GM19240 (cell line): Measurements from ENCODE around the gene PLEKHF1.
"Not testable (repeated sequence)": the region's sequence is repeated elsewhere in the genome, so short reads cannot be mapped to it uniquely, and the experiment has no call there.

Experiments
- DNase-seq: peaks from one replicate; pipeline ENCODE4 v3.0.0; 2011; ENCODE audit warnings: low spot score; ENCODE audit not compliant: insufficient read length

The PLEKHF1 gene

DNA sequence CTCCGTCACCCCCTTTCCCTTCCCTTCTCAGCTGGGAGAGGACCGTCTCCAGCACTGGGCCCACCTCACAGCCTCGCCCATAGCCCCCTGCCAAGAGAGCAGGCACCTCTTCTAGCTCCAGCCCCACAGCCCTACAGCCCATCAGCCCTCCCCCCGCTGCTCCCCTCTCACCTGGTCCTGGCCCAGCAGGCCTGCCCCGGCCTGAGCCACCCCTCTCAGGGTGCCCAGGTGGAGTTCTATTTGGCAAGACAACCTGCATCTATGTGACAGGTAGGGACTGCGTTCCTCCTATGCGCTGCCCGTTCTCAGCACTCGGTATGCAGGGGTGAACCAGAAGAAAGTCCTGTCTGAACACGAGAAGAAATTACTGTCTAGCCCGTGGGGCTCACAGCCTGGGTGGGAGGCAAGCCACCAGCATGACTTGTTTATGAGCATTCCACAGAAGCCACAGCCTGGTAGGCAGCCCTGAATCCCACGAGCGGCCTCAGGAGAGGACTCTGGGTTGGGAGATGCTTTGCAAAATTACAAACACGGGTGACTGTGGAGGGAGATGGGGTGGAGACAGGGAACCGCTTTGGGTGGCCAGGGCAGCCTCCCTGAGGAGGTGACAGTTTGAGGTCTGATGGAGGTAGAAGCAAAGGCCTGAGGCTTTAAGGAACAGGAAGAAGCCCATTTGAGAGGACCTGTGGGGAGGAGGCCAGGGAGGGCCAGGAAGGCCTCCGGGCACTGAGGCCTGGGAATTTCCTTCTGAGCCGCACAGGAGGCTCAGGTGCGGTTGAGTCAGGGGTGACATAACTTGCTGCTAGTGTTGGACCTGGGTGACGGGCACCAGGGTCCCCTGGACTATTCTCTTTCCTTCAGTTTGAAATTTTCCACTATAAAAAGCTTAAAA, 1.2 kb upstream of the PLEKHF1 start:
- DNase-seq = no peak

DNA sequence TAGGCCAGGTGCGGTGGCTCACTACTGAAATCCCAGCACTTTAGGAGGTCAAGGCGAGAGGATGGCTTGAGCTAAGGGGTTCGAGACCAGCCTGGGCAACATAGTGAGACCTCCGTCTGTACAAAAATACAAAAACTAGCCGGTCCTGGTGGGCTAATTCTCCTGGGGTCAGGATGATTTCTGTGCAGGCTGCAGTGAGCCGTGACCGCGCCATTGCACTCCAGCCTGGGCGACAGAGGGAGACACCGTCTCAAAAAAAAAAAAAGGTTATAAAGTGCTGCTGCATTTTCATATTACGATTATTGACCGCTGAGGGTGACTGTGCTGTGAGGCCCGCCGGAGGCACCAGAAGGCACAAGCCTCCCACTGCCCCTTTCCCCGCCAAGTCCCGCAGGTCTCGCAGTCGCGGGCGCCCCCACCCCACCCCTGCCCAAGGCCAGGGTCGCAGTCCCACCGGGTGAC, 477 bp upstream of the PLEKHF1 start:
- DNase-seq = no peak

DNA sequence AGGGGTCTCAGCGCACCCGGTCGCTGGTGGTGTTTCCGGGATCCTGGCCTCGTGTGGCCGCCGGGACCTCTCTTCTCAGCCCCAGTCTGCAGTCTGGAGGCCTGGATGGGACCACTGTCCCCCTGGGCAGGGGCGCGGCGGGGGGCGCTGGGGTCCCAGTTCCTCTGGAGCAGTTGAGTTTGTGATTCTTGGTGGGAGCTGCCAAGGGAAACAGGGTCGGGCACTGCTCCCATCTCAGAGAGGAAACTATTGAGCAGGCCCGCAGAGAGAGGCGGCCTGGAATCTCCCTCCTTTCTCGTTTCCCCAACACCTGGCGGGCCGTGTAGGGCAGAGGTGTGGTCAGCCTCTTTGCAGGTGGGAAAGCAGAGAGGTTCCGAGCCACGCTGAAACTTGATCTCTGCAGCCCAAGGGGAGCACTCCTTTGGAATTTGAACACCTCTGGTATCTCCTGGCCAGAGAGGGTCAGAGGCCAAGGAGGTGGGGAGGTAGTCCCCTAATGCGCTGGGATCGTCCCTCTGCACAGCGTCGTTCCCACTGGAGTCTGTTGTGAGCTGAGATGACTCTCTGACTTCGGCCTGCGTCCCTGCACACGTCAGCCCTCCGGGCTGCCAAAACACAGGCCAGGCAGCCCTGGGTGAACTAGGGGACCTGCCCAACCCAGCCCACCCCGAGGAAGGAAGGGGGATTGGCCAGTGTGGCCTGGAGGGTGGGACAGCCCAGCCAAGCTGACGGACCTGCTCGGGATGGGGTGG, 741 bp downstream of the PLEKHF1 start:
- no peak for DNase-seq

DNA sequence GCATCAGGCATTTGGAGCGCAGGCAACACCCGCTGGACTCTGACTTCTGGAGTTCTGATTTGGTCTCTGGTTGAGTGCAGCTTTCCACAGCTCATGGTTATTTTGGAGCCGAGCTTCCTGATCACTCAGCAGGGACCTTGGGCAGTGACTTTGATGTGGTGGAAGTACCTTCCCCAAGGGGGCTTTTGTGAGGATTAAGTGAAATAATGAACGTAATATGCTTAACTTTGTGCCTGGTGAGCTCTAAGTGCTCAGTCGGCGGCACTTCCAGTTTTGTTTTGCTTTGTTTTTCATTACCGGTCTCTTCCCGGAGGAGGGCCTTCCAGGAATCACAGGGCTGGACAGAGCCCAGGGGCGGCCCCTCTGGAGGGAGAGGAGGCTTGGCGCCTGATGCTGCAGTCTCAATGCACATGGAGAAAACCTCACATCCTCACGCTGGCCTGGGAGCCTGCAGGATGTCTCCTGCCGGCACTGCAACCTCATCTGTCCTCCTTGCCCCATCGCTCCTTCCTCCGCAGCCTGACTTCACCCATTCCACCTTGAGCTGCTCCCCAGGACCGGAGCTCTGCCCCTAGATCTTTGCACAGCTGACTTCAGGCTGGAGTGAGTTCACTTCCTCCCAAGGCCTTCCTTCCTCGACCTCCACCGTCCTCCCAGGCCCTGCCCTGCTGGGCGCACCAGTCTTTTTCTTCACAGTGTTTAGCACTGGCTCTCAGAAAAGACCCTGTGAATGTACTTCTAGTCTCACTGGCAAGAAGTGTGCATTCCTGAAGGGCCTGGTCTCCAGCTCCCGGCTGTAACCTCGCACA, 1.5 kb downstream of the PLEKHF1 start:
- no peak for DNase-seq

DNA sequence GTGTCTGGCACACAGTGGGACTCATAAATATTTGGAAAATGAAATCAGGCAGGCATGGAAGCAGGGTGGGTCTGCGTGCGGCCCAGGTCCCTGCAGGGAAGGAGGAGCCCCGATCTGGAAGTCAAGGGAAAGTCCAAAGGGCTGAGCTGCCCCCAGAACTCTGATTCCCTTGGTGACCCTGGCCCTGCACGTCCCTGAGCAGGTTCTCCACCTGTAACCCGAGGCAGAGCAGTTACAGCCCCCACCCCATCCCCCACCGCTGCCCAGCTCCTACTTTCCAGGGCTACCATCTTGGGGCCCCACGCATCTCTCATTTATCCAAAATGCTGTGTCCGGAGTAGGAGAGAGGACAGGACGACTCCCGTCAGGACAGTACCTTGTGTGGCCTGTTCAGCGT, 2.1 kb downstream of the PLEKHF1 start:
- DNase-seq = no peak

DNA sequence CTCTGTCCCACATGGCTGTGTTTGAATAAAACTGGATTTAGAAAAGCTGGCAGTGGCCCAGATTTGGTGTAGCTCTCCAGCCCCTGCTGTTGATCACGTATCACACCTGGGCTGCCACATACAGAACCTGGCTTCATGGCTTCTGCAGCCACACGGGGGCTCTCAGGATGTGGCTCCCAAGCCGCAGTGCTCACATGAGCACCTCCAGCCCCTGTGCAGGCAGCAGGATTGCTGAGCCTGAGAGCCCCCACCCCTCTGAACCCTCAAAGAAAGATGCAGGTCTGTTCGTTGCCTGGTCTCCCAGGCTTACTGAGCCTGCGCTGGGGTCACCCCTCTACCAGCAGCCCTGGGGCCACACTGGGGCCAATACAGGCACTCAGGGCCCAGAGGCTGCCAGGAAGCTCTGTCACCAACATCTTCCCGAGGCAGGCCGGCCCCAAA, 2.7 kb downstream of the PLEKHF1 start:
- DNase-seq = no peak

DNA sequence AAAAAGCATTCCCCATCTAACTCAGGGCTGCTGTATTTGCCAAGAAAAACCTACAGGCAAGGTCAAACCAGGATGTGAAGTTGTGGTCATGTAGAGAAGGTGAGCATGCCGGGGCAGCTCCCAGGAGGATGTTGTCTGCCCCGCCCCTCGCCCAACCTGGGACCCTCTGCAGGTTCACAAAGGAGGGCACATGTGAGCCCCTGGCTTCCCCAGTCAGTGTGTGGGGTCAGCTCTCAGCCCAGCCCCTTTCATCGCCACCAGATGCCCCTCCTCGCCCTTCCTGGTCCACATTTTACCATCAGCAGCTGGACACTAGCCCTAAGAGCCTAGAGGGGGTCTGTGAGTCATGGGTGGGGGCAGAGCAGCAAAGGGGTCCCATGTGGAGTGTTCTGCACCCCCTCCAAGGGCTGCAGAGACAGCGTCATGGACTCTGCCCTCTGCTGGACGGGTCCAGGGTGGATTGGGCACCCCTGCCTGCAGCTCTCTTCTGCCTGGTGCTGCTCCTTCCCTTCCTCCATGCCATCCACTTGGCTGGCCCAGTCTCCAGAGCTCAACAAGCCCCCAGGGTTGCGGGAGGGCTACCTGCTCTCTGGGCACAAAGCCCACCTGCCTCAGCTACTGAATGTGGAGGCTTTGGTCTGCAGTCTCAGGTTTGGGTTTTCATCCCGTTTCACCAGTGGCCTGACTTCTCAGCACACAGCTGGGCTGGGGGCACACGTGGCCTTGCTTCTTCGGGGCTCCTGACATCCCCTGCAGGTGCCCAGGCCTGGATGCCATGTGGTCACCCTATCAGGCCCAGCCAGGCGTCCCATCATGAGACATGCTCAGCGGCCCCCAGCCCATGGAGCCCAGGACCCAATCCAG, 3.7 kb downstream of the PLEKHF1 start:
- no peak for DNase-seq

DNA sequence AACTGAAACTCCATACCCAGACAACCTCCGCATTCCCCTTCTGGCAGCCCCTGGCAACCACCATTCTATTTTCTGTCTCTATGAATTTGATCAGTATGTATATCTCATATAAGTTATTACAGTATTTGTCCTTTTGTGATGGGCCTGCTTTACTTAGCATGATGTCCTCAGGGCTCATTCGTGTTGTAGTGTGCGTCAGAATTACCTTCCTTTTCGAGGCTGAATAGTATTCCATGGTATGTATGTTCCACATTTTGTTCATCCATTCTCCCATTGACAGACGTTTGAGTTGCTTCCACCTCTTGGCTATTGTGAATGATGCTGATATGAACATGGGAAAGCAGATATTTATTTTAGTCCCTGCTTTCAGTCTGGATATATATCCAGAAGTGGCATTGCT, 5.0 kb downstream of the PLEKHF1 start:
- DNase-seq = no peak

DNA sequence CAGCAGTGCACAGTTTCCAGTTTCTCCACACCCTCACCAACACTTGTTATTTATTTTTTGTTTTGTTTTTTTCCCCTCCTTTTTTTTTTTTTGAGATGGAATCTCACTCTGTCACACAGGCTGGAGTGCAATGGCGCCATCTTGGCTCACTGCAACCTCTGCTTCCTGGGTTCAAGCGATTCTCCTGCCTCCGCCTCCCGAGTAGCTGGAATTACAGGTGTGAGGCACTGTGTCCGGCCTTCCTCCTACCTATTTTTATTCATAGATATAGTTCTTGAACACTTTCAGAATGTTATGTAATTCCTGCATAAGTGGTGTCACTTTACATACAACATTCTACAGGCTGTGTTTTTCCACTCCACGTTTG, 5.7 kb downstream of the PLEKHF1 start:
- DNase-seq = not testable (repeated sequence)

DNA sequence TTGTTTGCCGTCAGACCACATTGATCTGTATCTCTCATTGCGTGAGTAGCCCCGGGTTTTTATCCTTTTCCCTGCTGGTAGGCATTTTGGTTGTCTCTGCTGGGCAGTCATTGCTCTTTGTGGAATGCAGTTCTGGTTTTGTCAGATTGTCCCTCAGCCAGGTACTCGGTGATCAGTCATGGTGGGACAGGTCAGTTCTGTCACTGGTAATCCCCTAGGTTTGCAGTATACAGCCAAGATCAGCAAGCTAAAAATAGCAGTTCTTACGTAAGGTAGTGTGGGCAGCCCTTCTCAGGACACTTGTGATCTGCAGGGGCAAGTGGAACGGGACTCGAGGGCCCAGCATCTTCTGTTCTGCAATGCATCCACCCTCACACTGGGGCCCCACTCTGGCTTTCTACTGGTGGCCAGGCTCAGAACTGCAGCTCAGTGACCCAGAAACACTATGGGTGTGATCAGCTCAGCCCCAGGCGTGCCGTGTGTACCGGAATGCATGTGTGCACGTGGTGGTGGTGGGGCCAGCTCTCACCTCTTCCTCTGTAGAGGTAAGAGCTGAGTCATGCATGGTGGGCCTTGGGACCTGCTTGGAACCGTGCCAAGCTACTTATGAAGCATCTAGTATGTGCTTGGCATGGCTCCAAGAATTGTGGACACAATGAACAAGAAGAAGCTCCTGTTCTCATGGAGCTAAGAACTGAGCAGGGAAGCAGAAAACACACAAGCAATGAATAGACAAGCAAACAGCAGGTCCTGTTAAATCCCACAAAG, 6.3 kb downstream of the PLEKHF1 start:
- DNase-seq = peak; percentile 78

DNA sequence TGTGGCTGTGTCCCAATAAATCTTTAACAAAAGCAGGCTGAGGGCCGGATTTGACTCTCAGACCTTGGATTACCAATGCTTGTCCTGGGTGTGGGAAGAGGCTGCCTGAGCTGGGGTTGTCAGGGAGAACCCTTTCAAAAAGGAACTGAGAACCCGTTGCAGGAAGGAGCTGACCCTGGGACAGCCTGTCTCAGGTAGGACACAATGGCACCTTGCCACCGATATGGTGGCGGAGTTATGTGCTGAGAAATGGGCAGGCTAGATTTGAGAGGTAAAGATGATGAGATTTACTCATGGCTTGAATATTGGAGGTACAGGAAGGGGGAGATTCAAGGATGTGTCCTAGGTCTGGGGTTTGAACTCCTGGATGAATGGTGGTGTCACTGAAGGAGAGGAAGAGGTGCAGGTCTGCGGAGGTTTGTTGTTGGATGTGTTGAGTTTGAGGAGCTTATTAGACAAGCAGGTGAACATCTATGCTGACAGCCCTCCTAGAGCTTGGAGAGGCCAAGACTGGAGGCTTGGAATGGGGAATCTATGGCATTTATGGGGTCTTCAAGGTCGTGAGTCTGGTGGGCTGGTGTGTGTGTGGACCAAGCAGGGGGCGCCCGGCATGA, 7.2 kb downstream of the PLEKHF1 start:
- DNase-seq = no peak

DNA sequence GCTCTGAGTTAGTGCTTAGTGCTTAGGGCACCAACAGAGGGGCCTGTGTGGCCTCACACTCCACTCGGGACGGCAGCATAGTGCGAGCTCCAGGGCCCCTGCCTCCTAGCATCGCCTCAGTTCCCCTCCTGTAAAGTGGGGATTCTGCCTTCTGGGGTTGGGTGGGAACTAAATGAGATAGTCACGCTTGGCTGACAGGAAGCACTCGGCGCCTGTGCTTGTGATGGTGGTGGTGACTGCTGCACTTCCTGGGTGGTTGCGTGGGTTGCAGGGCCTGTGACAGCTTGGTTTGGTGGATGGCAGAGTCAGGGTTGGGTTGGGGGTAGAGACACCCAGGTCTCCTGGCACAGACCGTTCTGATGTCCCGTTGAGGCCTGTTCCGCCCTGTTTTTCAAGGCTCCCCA, 7.7 kb downstream of the PLEKHF1 start:
- DNase-seq = no peak

DNA sequence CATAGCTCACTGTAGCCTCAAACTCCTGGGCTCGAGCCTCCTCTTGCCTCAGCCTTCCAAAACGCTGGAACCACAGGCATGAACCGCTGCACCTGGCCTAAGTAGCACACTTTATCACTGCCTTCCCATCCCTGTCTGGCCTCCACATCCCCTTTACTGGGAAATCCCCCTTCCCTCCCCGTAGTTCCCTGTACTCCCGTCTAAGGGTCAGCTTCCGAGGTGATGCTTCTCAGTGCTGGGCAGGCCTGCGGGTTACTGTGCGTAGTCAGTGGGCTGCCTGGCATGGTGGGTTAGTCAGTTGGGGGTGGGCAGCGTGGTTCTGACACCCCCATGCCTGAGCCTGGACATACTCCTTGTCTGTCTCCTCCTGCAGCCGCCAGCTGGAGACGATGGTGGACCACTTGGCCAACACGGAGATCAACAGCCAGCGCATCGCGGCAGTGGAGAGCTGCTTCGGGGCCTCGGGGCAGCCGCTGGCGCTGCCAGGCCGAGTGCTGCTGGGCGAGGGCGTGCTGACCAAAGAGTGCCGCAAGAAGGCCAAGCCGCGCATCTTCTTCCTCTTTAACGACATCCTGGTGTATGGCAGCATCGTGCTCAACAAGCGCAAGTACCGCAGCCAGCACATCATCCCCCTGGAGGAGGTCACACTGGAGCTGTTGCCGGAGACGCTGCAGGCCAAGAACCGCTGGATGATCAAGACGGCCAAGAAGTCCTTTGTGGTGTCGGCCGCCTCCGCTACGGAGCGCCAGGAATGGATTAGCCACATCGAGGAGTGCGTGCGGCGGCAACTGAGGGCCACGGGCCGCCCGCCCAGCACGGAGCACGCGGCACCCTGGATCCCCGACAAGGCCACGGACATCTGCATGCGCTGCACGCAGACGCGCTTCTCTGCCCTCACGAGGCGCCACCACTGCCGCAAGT, 8.4 kb downstream of the PLEKHF1 start:
- no peak for DNase-seq

DNA sequence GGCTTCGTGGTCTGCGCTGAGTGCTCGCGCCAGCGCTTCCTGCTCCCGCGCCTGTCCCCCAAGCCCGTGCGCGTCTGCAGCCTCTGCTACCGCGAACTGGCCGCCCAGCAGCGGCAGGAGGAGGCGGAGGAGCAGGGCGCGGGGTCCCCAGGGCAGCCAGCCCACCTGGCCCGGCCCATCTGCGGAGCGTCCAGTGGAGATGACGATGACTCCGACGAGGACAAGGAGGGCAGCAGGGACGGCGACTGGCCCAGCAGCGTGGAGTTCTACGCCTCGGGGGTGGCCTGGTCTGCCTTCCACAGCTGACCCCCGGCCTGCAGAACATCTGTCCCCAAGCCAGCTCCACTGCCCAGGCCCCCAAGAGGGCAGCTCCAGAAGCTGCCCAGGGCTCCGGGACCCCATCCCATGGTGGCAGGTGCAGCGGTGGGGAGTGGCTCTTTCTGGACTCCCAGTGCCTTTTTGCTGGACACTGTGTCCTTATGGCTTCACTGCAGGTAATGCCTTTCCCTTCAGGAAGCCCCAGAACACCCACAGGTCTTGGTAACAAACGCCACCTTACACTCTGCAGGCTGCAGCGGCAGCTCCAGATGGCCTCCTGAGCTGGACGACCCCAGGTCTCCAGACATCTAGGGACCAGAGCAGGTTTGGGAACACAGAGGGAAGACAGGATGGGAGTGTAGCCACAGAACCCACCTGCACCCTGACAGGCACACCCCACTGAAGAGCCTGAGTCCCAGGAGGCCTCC, 9.3 kb downstream of the PLEKHF1 start:
- DNase-seq = no peak

DNA sequence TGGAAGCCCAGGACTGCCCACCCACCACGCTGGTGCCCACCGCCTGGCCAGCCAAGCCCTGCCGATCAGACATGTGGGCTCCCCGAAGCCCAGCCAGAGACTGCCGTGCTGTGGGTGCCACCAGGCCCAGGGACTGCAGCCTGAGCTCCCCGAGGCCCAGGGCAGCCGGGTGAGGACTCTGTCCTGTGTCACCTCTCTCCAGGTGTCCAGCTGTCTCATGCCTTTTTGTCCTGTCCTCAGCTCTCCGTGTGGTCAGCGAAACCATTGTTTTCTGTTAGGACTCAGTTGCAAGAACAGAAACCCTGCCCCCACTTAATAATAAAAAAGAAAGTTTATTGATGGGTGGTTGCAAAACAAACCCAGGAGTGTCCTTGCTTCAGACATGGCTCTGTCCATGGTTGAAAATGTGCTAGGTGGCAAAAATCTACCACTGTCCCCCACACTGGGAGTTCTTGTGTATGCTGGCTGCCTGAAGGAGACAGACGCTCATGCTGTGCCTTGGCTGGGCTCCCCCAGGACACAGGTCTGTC, 9.9 kb downstream of the PLEKHF1 start:
- no peak for DNase-seq

DNA sequence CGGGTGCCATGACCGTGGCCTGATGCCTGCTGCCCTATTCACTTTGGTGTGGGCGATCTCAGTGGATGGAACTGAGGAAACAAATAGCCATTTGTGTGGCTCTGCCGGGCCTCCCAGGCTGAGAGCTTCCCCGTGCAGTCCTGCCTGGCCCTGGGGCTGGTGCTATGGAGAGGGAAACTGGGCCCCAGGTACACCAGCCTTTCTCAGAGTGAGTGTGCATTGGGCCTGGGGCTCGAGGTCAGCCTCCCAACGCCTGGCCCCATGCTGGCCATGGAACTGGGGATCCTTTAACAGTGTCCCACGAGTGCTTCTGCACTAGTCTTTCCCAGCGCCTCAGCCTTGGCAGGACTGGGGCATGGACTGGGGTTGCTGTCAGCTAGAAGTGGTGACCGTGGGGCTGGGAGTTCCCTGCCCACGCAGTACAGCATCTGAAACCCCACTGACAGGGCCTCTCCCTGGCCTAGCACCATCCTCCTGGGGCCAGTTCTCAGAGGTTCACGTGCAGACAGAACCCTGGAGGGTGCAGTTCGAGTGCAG, 10.5 kb downstream of the PLEKHF1 start:
- no peak for DNase-seq

DNA sequence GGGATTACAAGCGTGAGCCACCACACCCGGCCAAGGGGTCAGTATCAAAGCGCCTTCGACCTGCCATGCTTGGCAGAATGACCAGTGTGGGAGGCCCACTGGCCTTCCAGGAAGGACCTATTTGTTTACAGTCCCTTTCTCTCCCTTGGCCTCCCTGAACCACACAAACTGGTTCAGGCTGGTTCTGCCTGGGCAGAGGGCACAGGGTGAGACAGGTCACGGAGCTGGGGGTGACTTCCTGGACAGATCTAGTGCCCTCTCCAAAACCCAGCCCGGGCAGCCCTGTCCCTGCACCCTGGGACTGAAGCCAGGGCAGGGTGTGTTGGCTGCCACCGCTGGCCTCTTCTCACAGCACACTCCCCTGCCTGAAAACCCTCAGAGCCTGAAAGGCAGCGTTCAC, 11.3 kb downstream of the PLEKHF1 start:
- DNase-seq = no peak
